ENCODE measurements around the gene RET.
A peak's percentile ranks its signal among the peaks of the same experiment; 100 is the strongest.
"Not testable (repeated sequence)": the region's sequence is repeated elsewhere in the genome, so short reads cannot be mapped to it uniquely, and the experiment has no call there.

RET gene

GRCh38 chr10:43079856-43080255 lies 3.0 kb downstream of the RET start:
- DNase-seq, result no peak

GRCh38 chr10:43082087-43082486 lies 5.2 kb downstream of the RET start:
- DNase-seq, result no peak

- no peak for DNase-seq
Measured at GRCh38 chr10:43082746-43083145, 5.9 kb downstream of the RET start.

- DNase-seq, result no peak
Measured at GRCh38 chr10:43083764-43084163, 6.9 kb downstream of the RET start.

GRCh38 chr10:43084812-43085211 lies 7.9 kb downstream of the RET start:
- DNase-seq, result no peak

- DNase-seq, result no peak
Measured at GRCh38 chr10:43086321-43086942, 9.6 kb downstream of the RET start.

GRCh38 chr10:43089519-43089918 lies 12.7 kb downstream of the RET start:
- DNase-seq, result no peak

GRCh38 chr10:43090188-43090587 lies 13.3 kb downstream of the RET start:
- no peak for DNase-seq

- DNase-seq, result no peak
Measured at GRCh38 chr10:43090664-43091063, 13.8 kb downstream of the RET start.

- no peak for DNase-seq
Measured at GRCh38 chr10:43091846-43092245, 15.0 kb downstream of the RET start.

GRCh38 chr10:43093423-43094076 lies 16.7 kb downstream of the RET start:
- no peak for DNase-seq

GRCh38 chr10:43094085-43094484 lies 17.2 kb downstream of the RET start:
- DNase-seq, result no peak

- DNase-seq, result not testable (repeated sequence)
Measured at GRCh38 chr10:43099339-43099738, 22.5 kb downstream of the RET start.

- DNase-seq, result no peak
Measured at GRCh38 chr10:43099928-43100327, 23.1 kb downstream of the RET start.

GRCh38 chr10:43100366-43100765 lies 23.5 kb downstream of the RET start:
- DNase-seq, result no peak

GRCh38 chr10:43102063-43102828 lies 25.4 kb downstream of the RET start:
- no peak for DNase-seq

- peak; percentile 74 for DNase-seq
Measured at GRCh38 chr10:43105102-43105955, 28.5 kb downstream of the RET start.

GRCh38 chr10:43105956-43106229 lies 29.0 kb downstream of the RET start:
- DNase-seq, result no peak

- DNase-seq, result no peak
Measured at GRCh38 chr10:43106256-43107091, 29.6 kb downstream of the RET start.

GRCh38 chr10:43108951-43109350 lies 32.1 kb downstream of the RET start:
- no peak for DNase-seq

- DNase-seq, result no peak
Measured at GRCh38 chr10:43109671-43110249, 32.9 kb downstream of the RET start.
